ENCODE results near the gene ASCC1.

Gene ASCC1

DNA sequence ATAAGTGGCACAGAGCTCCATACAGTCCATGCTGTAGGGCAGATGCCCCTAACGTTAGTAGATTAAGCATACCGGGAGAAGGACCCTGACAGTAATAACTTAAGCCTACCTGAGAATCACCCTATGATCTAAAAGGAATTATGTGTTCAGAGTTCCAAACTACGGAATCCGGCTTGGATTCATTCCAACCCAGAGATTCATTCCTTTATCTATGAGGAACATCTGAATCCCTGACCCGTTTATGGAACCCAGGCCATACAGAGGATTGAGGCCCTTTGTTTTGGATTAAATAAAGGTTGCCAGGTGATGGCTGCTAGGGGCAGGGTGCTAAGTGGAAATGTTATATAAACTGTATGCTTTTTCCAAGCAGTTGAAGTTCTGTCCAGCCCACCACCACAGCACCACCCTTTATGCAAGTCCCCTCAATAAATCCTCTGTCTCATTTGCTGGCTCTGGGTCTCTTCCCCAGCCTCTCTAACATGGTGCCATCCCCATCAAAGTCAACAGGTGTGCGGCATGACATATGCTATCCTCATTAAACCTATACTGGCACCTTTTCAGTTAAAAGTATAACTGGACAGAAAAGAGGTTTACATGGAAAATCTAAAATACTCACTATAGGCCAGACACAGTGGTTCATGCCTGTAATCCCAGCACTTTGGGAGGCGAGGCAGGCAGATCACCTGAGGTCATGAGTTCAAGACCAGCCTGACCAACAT, 9.4 kb downstream of the ASCC1 start:
- H3K27ac ChIP-seq: no peak overlapping the region; the same call in 1 of the 2 replicates
- no peak for TF ChIP-seq CTCF (conservative IDR thresholded peaks at IDR 0.05)
- TF ChIP-seq ZFX (IDR thresholded peaks at IDR 0.05): no peak

DNA sequence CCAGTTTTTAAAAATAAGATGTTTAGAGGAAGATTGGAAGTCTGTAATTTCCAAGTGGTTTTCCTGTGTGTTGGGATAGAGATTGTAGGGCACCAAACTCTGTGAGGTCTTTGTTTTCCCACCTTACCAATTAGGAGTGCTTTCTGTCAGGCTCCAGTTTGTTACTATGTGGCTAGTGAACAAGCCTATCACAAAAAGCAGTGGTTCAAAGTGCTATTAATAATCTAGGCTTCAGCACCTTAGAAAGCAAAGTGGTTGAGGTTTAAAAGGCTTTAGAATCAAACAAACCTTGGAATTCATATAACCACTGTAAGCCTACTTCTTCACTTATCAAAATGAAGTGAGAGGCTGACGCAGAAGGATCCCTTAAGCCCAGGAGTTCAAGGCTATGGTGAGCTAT, 11.4 kb downstream of the ASCC1 start:
- H3K27ac ChIP-seq: no peak overlapping the region
- TF ChIP-seq CTCF (conservative IDR thresholded peaks at IDR 0.05) (no peak), ZFX (IDR thresholded peaks at IDR 0.05) (no peak)

GRCh38 chr10:72204296-72204695, 11.8 kb downstream of the ASCC1 start:
- no peak overlapping the region for H3K27ac ChIP-seq
- TF ChIP-seq CTCF (conservative IDR thresholded peaks at IDR 0.05) (no peak), ZFX (IDR thresholded peaks at IDR 0.05) (no peak)

GRCh38 chr10:72201293-72201692, 14.8 kb downstream of the ASCC1 start:
- no peak overlapping the region for H3K27ac ChIP-seq
- TF ChIP-seq CTCF (conservative IDR thresholded peaks at IDR 0.05): no peak
- no peak for TF ChIP-seq ZFX (IDR thresholded peaks at IDR 0.05)

GRCh38 chr10:72200883-72201282, 15.2 kb downstream of the ASCC1 start:
- H3K27ac ChIP-seq: no peak overlapping the region
- TF ChIP-seq CTCF (conservative IDR thresholded peaks at IDR 0.05) (no peak), ZFX (IDR thresholded peaks at IDR 0.05) (no peak)

DNA sequence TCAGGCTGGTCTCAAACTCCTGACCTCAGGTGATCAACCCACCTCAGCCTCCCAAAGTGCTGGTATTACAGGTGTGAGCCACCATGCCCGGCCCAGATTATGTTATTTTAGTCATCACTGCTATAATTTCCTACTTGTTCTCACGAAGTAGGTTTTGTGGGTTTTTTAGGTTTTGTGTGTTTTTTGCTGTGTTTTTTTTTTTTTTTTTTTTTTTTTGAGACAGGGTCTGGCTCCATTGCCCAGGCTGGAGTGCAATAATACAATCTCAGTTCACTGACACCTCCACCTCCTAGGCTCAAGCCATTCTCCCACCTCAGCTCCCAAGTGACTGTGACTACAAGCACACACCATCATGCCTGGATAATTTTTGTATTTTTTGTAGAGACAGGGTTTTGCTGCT, 21.1 kb downstream of the ASCC1 start:
- no peak for TF ChIP-seq CTCF (conservative IDR thresholded peaks at IDR 0.05)
- no peak for TF ChIP-seq ZFX (IDR thresholded peaks at IDR 0.05)
- H3K27ac ChIP-seq: no peak overlapping the region

DNA sequence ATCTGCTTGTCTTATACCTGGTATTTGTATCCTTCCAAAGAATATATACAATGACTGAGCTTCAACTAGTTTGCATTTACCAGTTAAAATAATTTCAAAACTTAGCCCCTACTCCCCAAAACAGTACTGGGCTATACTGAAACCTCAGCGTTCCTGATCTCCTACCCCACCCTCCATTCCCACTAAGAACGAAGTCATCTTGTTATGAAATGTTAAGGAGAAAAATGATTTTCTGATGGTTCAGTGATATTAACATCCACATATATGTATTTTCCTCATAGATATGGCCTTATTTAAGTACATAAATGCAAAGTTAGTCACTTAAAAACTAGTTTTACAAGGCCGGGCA, 29.1 kb downstream of the ASCC1 start:
- H3K27ac ChIP-seq: peak overlapping the region; percentile 75
- TF ChIP-seq ZFX (IDR thresholded peaks at IDR 0.05) (no peak), CTCF (conservative IDR thresholded peaks at IDR 0.05) (no peak)
